T-helper 1 cell treated with Interleukin-12 subunit alpha and Interleukin-12 subunit beta and Interleukin-4 antibody, amounts not matched to agents 30 ng/mL and 1 ng/mL, for 36 hours (primary cell): ENCODE measurements around the gene FCRL2. TPM values are rescaled to one million over a fixed set of nuclear protein-coding genes. Genes with fewer than 3 reads are reported as not detected.

Experiments
- total RNA-seq: library from RNA; stranded (reverse); gene quantifications from 2 replicates; pipeline ENCODE4 v1.2.3, GENCODE V29; 2022

The FCRL2 gene
- total RNA-seq, 1 donor from 2014 or later, result not detected

Other genes with a start within 250 kb of the FCRL2 start
- not detected in 2 replicates for gene FCRL5, start 224.6 kb downstream of the FCRL2 start, total RNA-seq
- not detected in 2 replicates for gene FCRL4, start 179.0 kb downstream of the FCRL2 start, total RNA-seq
- gene FCRL3, start 76.4 kb downstream of the FCRL2 start, total RNA-seq, result 0.12 and 0.25 TPM in 2 replicates
- gene FCRL1, start 43.0 kb upstream of the FCRL2 start, total RNA-seq, result not detected in 2 replicates
- gene CD5L, start 64.7 kb upstream of the FCRL2 start, total RNA-seq, result not detected in 2 replicates
- gene KIRREL1, start 216.5 kb upstream of the FCRL2 start, total RNA-seq, result not detected in 2 replicates